Measurements from ENCODE around the gene MACROD1. TPM values are rescaled to one million over a fixed set of nuclear protein-coding genes. Genes with fewer than 3 reads are reported as not detected.
A peak's percentile ranks its signal among the peaks of the same experiment; 100 is the strongest.

MACROD1 gene
- total RNA-seq, 4 donors from 2014 or later: 17.1 to 30.0 (median 29.3) TPM

DNA sequence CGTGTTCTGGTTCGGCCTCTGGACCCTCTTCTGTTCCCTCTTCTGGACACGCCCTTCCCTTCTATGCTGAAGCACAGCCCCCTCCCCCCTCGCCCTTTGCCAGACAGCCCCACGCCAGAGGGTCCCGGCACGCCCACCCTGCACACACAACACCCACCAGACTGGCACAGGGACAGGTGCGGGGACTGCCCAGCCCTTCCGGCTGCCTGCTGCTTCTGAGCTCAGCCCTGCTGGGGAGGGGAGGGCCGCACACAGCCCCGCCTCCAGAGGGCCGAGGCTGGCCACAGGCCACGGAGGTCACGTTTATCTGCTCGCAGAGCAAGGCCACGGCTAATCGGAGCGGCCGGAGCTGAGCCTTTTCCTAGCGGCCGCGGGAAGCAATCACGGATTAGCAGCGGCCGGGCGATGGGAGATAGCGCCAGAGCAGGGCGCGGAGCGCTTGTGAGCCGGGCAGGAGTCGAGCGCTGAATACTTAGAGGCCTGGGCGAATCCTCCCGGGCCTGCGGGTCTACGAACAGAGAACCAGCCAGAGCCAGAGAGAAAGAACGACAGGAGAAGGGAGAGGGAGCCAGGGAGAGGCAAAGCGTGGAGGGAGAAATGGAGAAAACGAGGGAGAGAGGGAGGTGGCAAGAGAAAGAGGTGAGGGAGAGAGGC is 158.2 kb downstream of the MACROD1 start:
- Histone ChIP-seq H3K36me3 (no peaks in the 10 kb centered on the region), H3K4me3 (peak overlapping the region; percentile 12 to 52 (median 29)), H3K27ac (no peak overlapping the region), H3K27me3 (no peaks in the 10 kb centered on the region), H3K9me3 (no peaks in the 10 kb centered on the region), H3K4me1 (peaks cover 0 to 19% (median 0%) of the 10 kb centered on the region in 4 donors)
- peak in 2 of 3 donors; percentile 74 to 75 for DNase-seq
- no peak for TF ChIP-seq POLR2A (IDR thresholded peaks at IDR 0.05)
- TF ChIP-seq, protein P1, sequence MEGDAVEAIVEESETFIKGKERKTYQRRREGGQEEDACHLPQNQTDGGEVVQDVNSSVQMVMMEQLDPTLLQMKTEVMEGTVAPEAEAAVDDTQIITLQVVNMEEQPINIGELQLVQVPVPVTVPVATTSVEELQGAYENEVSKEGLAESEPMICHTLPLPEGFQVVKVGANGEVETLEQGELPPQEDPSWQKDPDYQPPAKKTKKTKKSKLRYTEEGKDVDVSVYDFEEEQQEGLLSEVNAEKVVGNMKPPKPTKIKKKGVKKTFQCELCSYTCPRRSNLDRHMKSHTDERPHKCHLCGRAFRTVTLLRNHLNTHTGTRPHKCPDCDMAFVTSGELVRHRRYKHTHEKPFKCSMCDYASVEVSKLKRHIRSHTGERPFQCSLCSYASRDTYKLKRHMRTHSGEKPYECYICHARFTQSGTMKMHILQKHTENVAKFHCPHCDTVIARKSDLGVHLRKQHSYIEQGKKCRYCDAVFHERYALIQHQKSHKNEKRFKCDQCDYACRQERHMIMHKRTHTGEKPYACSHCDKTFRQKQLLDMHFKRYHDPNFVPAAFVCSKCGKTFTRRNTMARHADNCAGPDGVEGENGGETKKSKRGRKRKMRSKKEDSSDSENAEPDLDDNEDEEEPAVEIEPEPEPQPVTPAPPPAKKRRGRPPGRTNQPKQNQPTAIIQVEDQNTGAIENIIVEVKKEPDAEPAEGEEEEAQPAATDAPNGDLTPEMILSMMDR (IDR thresholded peaks at IDR 0.05): peak in 3 of 6 experiments; percentile 35 to 49 (median 43)

DNA sequence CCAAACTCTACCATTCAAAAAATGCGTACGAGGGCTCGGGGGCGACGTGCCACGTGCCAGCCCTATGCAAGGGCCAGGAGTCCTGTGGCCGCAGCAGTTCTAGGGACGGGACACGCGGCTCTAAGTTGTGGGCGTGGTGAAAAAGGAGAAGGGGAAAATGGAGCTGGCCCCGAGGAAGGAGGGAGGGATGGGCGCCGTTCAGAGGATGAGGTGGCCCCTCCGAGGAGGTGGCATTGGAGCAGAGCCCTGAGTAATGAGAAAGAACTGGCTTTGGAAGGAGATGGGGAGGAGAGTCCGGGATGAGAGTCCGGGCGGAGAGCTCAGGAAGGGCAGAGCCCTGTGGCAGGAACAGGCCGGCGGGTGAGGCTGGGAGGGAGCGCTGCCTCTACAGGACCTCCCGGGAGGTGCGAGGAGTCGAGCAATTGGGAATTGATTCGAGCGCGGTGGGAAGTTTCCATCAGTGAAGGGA is 158.7 kb downstream of the MACROD1 start:
- TF ChIP-seq, protein P1 (IDR thresholded peaks at IDR 0.05): no peak
- TF ChIP-seq POLR2A (IDR thresholded peaks at IDR 0.05): no peak
- Histone ChIP-seq H3K27ac (no peak overlapping the region), H3K4me3 (peak overlapping the region; percentile 12 to 52 (median 29)), H3K27me3 (no peaks in the 10 kb centered on the region), H3K9me3 (no peaks in the 10 kb centered on the region), H3K36me3 (no peaks in the 10 kb centered on the region), H3K4me1 (peaks cover 0 to 22% (median 0%) of the 10 kb centered on the region in 4 donors)
- DNase-seq: no peak

DNA sequence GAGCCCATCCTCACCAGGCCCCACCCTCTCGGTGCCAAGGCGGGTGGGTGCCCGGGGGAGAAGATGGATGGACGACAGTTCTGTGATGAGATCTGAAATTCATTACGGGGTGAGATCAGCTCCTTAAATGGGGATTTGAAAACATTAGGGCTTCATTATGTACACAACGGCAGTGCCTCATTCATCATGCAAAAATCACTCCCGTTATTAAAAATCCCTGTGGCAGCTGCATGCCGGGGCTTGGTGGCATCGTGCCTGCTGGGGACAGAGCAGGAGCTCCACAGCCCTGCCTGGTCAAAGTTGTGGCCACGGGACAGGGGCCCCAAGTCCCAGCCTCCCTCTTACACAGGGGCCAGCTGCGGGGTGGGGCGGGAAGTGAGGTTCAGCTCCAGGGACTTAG is 159.5 kb downstream of the MACROD1 start:
- H3K36me3 ChIP-seq: no peaks in the 10 kb centered on the region
- no peak for DNase-seq
- H3K4me1 ChIP-seq: peaks cover 0 to 24% (median 0%) of the 10 kb centered on the region in 4 donors
- no peak overlapping the region for H3K4me3 ChIP-seq
- no peak overlapping the region for H3K27ac ChIP-seq
- no peaks in the 10 kb centered on the region for H3K27me3 ChIP-seq
- H3K9me3 ChIP-seq: no peaks in the 10 kb centered on the region
- no peak for TF ChIP-seq POLR2A (IDR thresholded peaks at IDR 0.05)
- TF ChIP-seq, protein P1 (IDR thresholded peaks at IDR 0.05): no peak

DNA sequence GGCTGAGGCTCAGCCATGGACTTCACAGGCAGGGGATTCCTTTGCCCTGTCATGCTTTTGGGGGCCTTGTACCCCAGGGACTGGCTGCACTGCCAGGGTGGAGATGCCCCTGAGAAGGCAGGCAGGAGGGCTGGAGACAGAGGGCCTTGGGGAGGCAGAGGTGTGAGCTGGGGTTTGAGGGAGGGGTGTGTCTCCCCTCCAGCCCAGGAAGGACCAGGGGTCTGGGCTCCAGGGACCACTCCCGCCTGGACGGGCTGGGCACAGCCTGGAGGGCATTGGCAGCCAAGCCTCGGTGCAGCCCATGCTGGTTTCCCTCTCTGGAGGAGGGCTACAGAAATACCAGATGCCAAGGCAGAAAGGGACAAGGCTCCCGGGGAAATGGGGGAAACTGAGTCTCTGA is 160.2 kb downstream of the MACROD1 start:
- Histone ChIP-seq H3K27me3 (no peaks in the 10 kb centered on the region), H3K4me1 (peaks cover 0 to 31% (median 4%) of the 10 kb centered on the region in 4 donors), H3K36me3 (no peaks in the 10 kb centered on the region), H3K4me3 (no peak overlapping the region), H3K27ac (no peak overlapping the region), H3K9me3 (no peaks in the 10 kb centered on the region)
- DNase-seq: no peak
- TF ChIP-seq POLR2A (IDR thresholded peaks at IDR 0.05): no peak
- TF ChIP-seq, protein P1 (IDR thresholded peaks at IDR 0.05): no peak

DNA sequence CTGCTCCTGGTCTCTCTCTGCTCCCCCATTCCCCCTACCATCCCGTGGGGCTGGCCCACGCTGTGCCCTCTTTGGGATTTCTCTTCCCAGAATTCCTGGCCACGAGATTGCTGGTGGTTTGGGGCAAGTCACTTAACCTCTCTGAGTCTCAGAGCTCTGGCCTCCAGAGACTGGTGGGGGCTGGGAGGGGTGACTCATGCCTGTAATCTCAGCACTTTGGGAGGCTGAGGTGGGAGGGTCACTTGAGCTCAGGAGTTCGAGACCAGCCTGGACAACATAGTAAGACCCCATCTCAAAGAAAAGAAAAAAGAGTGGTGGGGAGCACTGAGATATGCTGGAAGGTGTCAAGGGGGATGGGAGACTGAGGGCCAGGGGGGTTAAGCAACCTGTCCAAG is 161.3 kb downstream of the MACROD1 start:
- no peak for TF ChIP-seq POLR2A (IDR thresholded peaks at IDR 0.05)
- TF ChIP-seq, protein P1 (IDR thresholded peaks at IDR 0.05): no peak
- H3K27me3 ChIP-seq: no peaks in the 10 kb centered on the region
- H3K9me3 ChIP-seq: no peaks in the 10 kb centered on the region
- H3K4me1 ChIP-seq: peaks cover 0 to 40% (median 13%) of the 10 kb centered on the region in 4 donors
- H3K4me3 ChIP-seq: no peak overlapping the region
- H3K36me3 ChIP-seq: no peaks in the 10 kb centered on the region
- DNase-seq: no peak
- H3K27ac ChIP-seq: no peak overlapping the region

Measured in Peyer's patch (tissue), 4 donors.